Measurements from ENCODE around the gene ATP6AP2. TPM values are rescaled to one million over a fixed set of nuclear protein-coding genes. Genes with fewer than 3 reads are reported as not detected.

Gene ATP6AP2
- total and polyA plus RNA-seq, 2 of the 13 experiments (the other 11 are each of a cell fraction or from before 2014, with no cell fraction given) = 55.6 to 108 TPM

GRCh38 chrX:40637687-40638086 lies 56.9 kb downstream of the ATP6AP2 start (continued):
- TF ChIP-seq ZNF318 (CRISPR knock-in tag; IDR thresholded peaks at IDR 0.05) (no peak), ZNF773 (CRISPR knock-in tag; IDR thresholded peaks at IDR 0.05; ENCODE audit: borderline replicate concordance) (no peak), PRPF4 (IDR thresholded peaks at IDR 0.05; ENCODE audit: low read depth, low read length, poor library complexity, severe bottlenecking) (no peak), ZNF496 (CRISPR knock-in tag; IDR thresholded peaks at IDR 0.05; ENCODE audit: insufficient replicate concordance) (no peak), ZKSCAN8 (CRISPR knock-in tag; IDR thresholded peaks at IDR 0.05; ENCODE audit: borderline replicate concordance) (no peak)
